Breast epithelium (tissue), 4 donors: ENCODE results near the gene CDH6. TPM values are rescaled to one million over a fixed set of nuclear protein-coding genes. Genes with fewer than 3 reads are reported as not detected.

Experiments used
- DNase-seq, 2 donors: peaks; one replicate each; pipeline ENCODE4 v3.0.0-alpha.2; 2019; ENCODE audit warnings: low spot score in 2 of 2
- H3K27ac ChIP-seq, 2 donors: fragments of 200-600 bp; sonication (generic) in 1 of 2; one replicate each; pipeline ENCODE4 v1.5.1; 2016 to 2019; ENCODE audit warnings: mild to moderate bottlenecking in 1 of 2
- H3K27me3 ChIP-seq, 2 donors: fragments of 200-600 bp; sonication (generic) in 1 of 2; one replicate each; pipeline versions ENCODE4 v1.5.1 to v1.6.0; 2017 to 2019; ENCODE audit warnings: control low read depth in 1 of 2, mild to moderate bottlenecking in 1 of 2
- H3K36me3 ChIP-seq: fragments of 200-600 bp; one replicate; pipeline ENCODE4 v1.5.1; 2019
- H3K4me1 ChIP-seq, 2 donors: fragments of 200-600 bp; sonication (generic); one replicate each; pipeline ENCODE4 v1.5.1; 2016 to 2019; ENCODE audit warnings: control low read depth in 1 of 2
- H3K4me3 ChIP-seq, 3 donors: fragments of 200-600 bp; sonication (generic); 1 replicate in 2 of 3; 2 replicates in 1 of 3; pipeline ENCODE4 v1.5.1; 2016 to 2019; ENCODE audit warnings: mild to moderate bottlenecking in 3 of 3, moderate library complexity in 2 of 3
- H3K9me3 ChIP-seq, 2 donors: fragments of 200-600 bp; sonication (generic) in 1 of 2; one replicate each; pipeline ENCODE4 v1.5.1; 2016 to 2019; ENCODE audit warnings: control low read depth in 1 of 2
- CTCF ChIP-seq, 3 donors: fragments of 450-650 bp; IDR thresholded peaks; one replicate each; pipeline ENCODE4 v1.5.1; 2016 to 2017; ENCODE audit warnings: antibody characterized with exemption in 3 of 3, mild to moderate bottlenecking in 3 of 3, moderate library complexity in 3 of 3
- POLR2A ChIP-seq: fragments of 450-650 bp; IDR thresholded peaks from one replicate; pipeline ENCODE4 v1.6.1; 2016; ENCODE audit warnings: antibody characterized with exemption, mild to moderate bottlenecking, moderate library complexity
- POLR2AphosphoS5 ChIP-seq, 3 donors: sonication (generic); formaldehyde crosslinking; IDR thresholded peaks; one replicate each; pipeline ENCODE4 v1.6.1; 2017; ENCODE audit warnings: antibody characterized with exemption in 3 of 3
- intact Hi-C: fragments of 100-400 bp; cut with DNase I; formaldehyde crosslinking; loops from one replicate; pipeline ENCODE4 v1.15.1; 2023; ENCODE audit warnings: low total_unique reads
- total RNA-seq, 3 donors: library from RNA; depleted of rRNA; stranded (reverse); fragments of >200 nt; gene quantifications; one replicate each; pipeline ENCODE4 v1.1.0, GENCODE V29; 2016

The CDH6 gene
- total RNA-seq, 3 donors from 2014 or later = 1.4 to 4.8 (median 3.9) TPM

- intact Hi-C loops = no loop called here
- H3K9me3 ChIP-seq = no peaks in the 10 kb centered on the region
- TF ChIP-seq POLR2AphosphoS5 (IDR thresholded peaks at IDR 0.05) (no peak), POLR2A (no peak), CTCF (IDR thresholded peaks at IDR 0.05) (no peak)
- no peaks in the 10 kb centered on the region for H3K36me3 ChIP-seq
- H3K27me3 ChIP-seq = peaks cover 0 to 54% of the 10 kb centered on the region in 2 donors
- no peak for DNase-seq
- no peak overlapping the region for H3K27ac ChIP-seq
- H3K4me1 ChIP-seq = no peaks in the 10 kb centered on the region
- H3K4me3 ChIP-seq = no peak overlapping the region
Observed at GRCh38 chr5:31196309-31196708, 2.8 kb downstream of the CDH6 start.

- no peak for TF ChIP-seq POLR2AphosphoS5 (IDR thresholded peaks at IDR 0.05)
- DNase-seq = no peak
- Histone ChIP-seq H3K27me3 (peaks cover 0 to 52% of the 10 kb centered on the region in 2 donors), H3K9me3 (no peaks in the 10 kb centered on the region), H3K27ac (no peak overlapping the region), H3K4me1 (no peaks in the 10 kb centered on the region), H3K36me3 (no peaks in the 10 kb centered on the region), H3K4me3 (no peak overlapping the region)
- intact Hi-C loops = no loop called here
Observed at GRCh38 chr5:31197183-31197582, 3.7 kb downstream of the CDH6 start.

- Histone ChIP-seq H3K4me3 (no peak overlapping the region), H3K27me3 (no peaks in the 10 kb centered on the region), H3K27ac (no peak overlapping the region), H3K4me1 (no peaks in the 10 kb centered on the region), H3K36me3 (no peaks in the 10 kb centered on the region), H3K9me3 (no peaks in the 10 kb centered on the region)
- TF ChIP-seq CTCF (IDR thresholded peaks at IDR 0.05) (no peak), POLR2AphosphoS5 (IDR thresholded peaks at IDR 0.05) (no peak), POLR2A (no peak)
- intact Hi-C loops = loop anchor here (5.0 kb wide), 1 partner anchor 117 kb away; no protein-coding TSS in a partner anchor
- no peak for DNase-seq
Observed at GRCh38 chr5:31204958-31205357, 11.5 kb downstream of the CDH6 start.

- H3K4me1 ChIP-seq = no peaks in the 10 kb centered on the region
- DNase-seq = no peak
- no peak for TF ChIP-seq CTCF (IDR thresholded peaks at IDR 0.05)
- no peak for TF ChIP-seq POLR2A
- TF ChIP-seq POLR2AphosphoS5 (IDR thresholded peaks at IDR 0.05) = no peak
- no peaks in the 10 kb centered on the region for H3K9me3 ChIP-seq
- H3K36me3 ChIP-seq = no peaks in the 10 kb centered on the region
- intact Hi-C loops = loop anchor here (5.0 kb wide), 1 partner anchor 114 kb away; no protein-coding TSS in a partner anchor
- no peaks in the 10 kb centered on the region for H3K27me3 ChIP-seq
- H3K27ac ChIP-seq = no peak overlapping the region
- H3K4me3 ChIP-seq = no peak overlapping the region
Observed at GRCh38 chr5:31208043-31208442, 14.6 kb downstream of the CDH6 start.

DNA sequence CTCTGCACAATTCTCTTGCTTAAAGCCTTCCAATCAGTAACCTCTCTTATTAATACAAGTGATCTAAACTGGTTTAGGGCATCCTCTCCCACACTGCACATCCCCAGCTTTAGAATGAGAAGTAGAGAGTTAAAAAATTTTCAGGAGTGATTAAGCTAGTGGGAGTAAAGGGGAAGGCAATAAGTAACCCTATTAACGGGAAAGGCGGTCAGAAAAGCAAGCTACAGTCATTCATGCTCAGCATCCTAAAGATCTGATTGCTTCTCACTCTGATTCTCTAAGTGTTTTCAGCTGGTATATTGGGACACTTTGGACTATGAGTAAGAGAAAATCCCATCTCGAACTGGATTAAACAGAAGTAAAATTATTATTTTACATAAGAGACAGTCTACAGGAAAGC, 15.8 kb downstream of the CDH6 start:
- Histone ChIP-seq H3K36me3 (no peaks in the 10 kb centered on the region), H3K27me3 (no peaks in the 10 kb centered on the region), H3K4me1 (no peaks in the 10 kb centered on the region), H3K9me3 (no peaks in the 10 kb centered on the region), H3K27ac (no peak overlapping the region), H3K4me3 (no peak overlapping the region)
- TF ChIP-seq CTCF (IDR thresholded peaks at IDR 0.05) = no peak
- intact Hi-C loops = loop anchor here (5.0 kb wide), 1 partner anchor 113 kb away; no protein-coding TSS in a partner anchor
- DNase-seq = no peak

DNA sequence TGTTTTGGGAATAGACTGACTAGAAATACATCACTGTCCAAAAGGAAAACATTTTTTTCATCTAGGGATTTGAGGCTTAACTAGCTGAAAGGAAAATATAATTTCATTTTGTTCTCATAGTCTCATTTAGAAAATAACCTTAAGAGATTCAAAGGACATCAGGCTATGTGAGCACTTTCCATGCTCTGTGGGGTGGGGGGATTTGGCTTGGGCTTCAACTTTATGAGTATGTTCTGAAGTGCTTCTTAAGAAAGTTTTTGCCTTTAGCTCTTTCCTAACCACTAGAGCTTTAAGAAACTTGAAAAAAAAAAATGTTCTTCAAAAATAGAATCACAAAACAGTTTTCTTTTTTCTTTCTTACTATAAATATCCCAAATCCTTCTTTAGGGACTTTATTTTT, 17.6 kb downstream of the CDH6 start:
- no peak for DNase-seq

More for the DNA sequence above, 17.6 kb downstream of the CDH6 start:
- Histone ChIP-seq H3K4me1 (no peaks in the 10 kb centered on the region), H3K27ac (no peak overlapping the region), H3K4me3 (no peak overlapping the region), H3K9me3 (no peaks in the 10 kb centered on the region), H3K36me3 (no peaks in the 10 kb centered on the region), H3K27me3 (no peaks in the 10 kb centered on the region)
- TF ChIP-seq CTCF (IDR thresholded peaks at IDR 0.05) = no peak
- TF ChIP-seq POLR2A = no peak
- no peak for TF ChIP-seq POLR2AphosphoS5 (IDR thresholded peaks at IDR 0.05)
- intact Hi-C loops = no loop called here
